GM19324 (cell line): ENCODE results near the gene ZNF831.

ENCODE experiments used
- ATAC-seq: cut with Tn5 transposase; IDR thresholded peaks from one replicate; pipeline ENCODE4 v1.9.1; 2021; ENCODE audit warnings: mild to moderate bottlenecking, moderate library complexity; ENCODE audit not compliant: unreplicated experiment, low FRiP score

Gene ZNF831

DNA sequence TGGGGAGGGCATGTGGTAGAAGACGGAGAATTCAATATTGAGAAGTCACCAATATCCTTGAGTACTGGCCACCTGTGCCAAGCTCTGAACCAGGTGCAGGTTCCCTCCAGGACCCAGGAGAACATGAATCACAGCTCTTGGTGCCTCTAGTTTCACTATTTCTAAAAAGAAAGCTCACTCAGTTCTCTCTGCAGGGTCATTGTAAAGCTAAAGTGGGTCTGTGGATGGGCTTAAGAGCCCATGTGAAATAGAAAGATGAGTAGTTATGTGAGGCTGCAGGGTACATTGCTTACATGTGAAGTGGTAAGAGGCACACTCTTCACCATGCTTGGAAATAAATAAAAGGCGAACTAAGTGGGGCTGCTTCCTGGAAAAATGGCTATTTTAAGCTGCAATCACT lies 43.6 kb downstream of the ZNF831 start:
- no peak for ATAC-seq

- no peak for ATAC-seq
These were observed 44.2 kb downstream of the ZNF831 start for GRCh38 chr20:59207742-59208357.

- no peak for ATAC-seq
These were observed 46.6 kb downstream of the ZNF831 start for GRCh38 chr20:59210186-59210585.

- no peak for ATAC-seq
These were observed 47.7 kb downstream of the ZNF831 start for GRCh38 chr20:59211208-59211765.

DNA sequence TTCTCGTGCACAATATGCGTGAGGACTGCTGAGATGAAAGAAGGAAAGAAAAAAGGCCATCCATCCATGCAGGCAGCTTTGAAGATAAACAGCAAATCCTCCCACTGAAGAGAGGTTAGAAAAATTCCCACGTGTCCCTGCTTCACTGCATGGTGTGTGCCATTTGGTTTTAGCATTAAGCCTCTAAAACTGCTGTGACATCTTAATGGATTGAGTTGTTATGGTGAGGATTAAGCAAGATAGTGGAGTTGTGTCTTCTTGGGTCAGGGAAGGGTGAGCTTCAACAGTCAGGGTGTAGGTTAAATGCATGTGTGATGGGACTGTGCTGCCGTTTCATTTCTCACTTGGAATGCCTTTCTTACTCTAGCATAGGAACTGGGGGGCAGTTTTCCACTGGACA lies 50.5 kb downstream of the ZNF831 start:
- no peak for ATAC-seq

DNA sequence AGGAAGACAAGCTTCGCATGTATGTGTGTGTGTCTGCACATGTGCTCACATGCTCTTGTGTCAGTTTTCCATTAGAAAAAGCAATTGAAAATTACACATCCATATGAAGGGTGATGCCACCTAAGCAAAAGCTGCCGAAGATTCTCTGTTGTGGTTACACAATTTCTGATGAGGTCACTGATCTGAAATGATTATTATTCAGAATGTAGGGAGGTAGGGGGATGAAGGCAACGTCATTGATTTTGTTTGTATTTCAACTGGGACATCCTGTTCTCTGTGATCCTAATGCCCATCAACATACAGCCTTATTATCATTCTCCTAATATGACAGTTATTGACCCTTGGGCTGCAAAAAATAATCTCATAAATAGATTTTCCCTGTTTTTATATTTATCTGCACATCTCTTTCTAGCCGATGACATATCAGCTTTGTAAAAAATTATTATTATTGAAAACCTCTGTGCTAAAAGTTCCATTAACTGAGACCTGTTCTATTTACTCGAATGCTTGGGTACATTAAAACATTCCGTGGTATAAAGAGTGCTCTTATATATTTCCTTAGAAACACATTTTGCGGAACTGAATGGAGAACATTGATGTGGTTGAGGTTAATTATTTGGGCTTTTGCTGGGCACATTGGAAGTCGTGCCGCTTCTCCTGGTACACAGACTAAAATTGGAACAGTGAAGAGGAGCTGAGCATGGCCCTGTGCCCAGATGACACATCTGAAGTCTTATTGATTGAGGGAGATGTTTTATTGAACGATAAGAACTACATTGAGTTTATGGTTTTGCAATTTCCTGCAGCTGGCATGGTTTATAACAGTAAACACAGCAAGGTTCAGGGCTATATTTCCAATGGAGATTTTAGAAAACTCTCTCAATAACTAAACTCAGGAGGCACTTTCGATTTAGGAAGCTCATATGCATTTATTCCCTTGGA lies 51.3 kb downstream of the ZNF831 start:
- no peak for ATAC-seq

DNA sequence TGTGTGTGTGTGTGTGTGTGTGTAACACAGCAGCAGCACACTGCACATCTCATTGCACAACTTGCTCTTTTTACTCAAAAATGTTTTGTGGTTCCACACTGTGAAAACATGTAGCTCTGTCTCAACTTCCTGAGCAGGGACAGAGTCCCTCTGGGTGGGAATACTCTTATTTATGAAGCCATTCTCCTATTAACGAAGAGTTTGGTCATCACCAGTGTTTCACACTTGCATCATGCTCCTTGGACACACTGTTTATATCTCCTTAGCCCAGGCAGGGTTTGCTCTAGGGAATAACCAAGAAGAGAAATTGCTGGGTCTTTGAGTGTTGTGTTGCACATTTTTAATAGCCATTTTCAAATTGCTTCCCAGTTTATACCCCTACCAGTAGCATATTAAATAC lies 53.6 kb downstream of the ZNF831 start:
- no peak for ATAC-seq

DNA sequence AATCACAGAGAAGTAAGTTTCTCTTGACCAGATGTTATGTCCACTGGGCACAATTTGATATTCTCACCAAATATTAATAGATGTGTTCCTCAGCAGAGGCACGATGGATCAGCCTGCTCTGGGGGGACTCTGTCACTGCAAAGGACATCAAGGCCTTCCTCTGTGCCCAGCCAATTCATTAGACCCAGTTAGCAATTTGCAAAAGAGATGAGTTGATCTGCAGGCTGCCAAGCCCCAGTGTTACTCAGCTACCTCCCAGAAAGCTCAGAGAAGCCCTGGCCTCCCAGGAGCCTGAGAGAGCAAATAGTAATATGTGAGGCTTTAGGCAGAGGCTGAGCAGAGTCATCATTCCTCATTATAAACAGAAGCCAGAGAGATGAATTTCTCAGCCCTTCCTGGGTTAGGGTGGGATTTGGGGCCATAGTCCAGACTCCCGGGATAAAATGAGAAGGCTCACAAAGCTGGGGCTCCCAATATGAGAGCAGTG lies 54.2 kb downstream of the ZNF831 start:
- no peak for ATAC-seq

- no peak for ATAC-seq
These were observed 55.6 kb downstream of the ZNF831 start for GRCh38 chr20:59219211-59219610.

DNA sequence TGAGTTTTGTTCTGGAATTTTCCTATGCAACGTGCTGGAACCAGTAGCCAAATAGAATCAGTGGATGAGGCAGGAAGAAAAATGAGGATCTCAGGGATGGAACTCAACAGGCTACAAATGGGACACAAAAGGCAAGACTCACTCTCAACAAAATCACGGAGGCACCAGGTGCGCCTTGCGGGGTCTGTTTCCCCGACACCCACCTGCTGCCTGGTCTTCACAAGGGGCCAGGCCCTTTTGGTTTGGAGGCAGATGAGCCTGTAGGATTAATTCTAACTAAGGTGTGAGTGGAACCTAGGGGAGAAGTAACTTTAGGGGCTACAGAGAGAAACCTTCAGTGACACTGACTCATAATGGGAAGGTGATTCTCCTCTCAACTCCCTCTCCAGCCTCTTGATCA lies 56.5 kb downstream of the ZNF831 start:
- no peak for ATAC-seq

GRCh38 chr20:59221049-59221706 lies 57.6 kb downstream of the ZNF831 start:
- ATAC-seq: no peak

DNA sequence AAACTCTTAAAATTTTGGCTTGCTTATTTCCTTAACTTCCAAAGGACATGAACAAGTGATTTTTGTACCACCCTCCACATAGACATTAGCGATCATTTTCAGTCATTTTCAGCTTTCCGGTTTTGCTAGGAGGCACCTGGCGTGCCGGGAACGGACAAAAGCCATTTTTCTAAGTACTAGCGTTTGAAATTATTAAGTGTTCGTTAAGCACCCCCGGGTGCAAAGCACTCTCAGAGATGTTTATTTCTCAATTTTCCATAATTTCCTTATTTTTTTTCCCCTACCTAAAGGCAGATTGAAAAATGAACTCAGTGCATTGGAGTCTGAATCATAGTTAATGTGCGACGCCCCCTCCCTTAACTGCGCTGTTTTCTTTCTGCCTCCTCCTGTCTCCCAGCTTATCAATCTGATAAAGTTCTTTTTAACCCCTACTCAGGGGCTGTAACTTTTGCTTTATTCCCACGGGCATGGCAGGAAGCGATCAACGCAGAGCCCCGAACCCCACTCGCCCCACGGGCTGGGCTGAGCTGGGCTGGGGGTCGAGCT lies 58.2 kb downstream of the ZNF831 start:
- ATAC-seq: no peak

- no peak for ATAC-seq
These were observed 58.9 kb downstream of the ZNF831 start for GRCh38 chr20:59222253-59223181.

- no peak for ATAC-seq
These were observed 59.6 kb downstream of the ZNF831 start for GRCh38 chr20:59223182-59223601.

DNA sequence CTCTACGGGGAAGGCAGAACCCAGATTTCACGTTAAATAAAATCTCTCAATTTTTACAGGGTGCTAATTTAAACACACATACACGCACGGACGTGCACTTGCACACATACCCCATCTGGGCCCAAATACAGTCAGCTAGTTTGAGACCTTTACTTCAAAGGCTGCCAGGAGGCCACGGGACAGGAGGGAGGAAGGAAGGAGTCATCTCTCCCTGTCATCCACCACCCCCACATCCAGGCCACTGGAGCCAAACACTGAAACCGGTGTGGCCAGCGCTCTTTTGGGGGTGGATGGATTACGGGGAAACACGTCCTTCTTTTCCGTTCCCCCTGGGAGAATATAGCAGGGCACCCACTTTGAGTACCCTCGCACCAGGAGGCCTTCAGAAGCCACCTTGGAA lies 60.1 kb downstream of the ZNF831 start:
- no peak for ATAC-seq

GRCh38 chr20:59224236-59224635 lies 60.6 kb downstream of the ZNF831 start:
- no peak for ATAC-seq

DNA sequence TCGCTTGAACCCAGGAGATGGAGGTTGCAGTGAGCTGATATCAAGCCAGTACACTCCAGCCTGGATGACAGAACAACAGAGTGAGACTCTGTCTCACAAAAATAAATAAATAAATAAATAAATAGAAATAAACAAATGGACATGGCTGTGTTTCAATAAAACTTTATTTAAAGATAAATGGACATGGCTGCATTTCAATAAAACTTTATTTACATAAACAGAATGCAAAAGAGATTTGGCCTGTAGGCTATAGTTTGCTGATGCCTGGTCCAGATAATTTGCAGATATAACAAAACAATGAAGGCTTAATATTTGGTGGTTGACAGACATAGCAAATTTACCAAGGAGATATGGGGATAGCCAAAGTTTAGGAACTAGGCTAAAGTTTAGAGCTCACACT lies 66.8 kb downstream of the ZNF831 start:
- no peak for ATAC-seq

DNA sequence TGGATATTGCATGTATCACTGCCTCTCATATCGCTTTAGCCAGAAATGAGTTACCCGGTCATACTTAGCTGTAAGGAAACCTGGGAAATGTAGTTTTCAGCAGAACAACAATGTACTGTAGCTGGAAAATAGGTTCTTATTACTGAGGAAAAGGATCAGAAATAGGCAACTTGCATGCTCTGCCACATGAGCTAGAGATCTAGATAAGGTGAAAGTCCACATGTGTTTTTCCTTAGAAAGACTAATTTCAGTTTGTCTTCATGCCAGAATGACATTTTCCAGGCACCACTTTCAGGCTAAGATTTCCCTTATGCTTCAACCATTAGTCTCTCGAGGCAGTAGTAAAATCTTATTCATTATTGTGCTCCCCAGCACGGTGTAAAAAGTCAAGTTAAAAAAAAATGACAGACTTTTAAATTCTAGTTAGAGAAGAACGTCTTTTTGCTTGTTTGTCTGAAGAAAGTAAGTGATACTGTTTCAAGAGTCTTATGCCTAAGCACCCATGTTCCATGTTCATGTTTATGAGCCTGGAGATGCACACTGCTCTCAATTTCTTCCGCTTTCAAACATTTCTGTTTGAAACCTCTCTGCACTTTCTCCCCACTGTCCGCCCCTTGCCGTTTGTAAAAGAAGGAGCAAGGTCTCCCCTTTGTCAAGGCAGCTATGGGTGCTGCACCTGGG lies 67.6 kb downstream of the ZNF831 start:
- ATAC-seq: no peak

DNA sequence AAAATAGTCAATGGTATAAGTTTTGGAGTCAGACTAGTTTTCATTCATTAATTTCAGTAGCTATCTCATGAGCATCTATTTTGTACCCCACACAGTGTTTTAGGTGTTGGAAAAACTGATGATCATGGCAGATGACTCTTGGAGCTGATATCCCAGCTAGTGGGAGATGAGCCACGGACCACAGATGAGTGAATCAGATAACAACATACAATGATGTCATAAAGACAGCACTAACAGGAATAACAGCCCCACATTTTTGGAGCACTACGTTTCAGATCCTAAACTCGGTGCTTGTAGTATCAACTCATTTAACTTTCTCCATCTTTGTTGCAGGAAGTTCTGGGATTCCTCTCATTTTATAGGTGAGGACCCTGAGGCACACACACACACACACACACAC lies 69.0 kb downstream of the ZNF831 start:
- ATAC-seq: no peak
